GM19395 (cell line): ENCODE measurements around the gene NAXE.
"Not testable (repeated sequence)": the region's sequence is repeated elsewhere in the genome, so short reads cannot be mapped to it uniquely, and the experiment has no call there.

Source experiments
- ATAC-seq: cut with Tn5 transposase; IDR thresholded peaks from one replicate; pipeline ENCODE4 v1.9.1; 2021; ENCODE audit warnings: mild to moderate bottlenecking, moderate library complexity; ENCODE audit not compliant: unreplicated experiment

The NAXE gene

DNA sequence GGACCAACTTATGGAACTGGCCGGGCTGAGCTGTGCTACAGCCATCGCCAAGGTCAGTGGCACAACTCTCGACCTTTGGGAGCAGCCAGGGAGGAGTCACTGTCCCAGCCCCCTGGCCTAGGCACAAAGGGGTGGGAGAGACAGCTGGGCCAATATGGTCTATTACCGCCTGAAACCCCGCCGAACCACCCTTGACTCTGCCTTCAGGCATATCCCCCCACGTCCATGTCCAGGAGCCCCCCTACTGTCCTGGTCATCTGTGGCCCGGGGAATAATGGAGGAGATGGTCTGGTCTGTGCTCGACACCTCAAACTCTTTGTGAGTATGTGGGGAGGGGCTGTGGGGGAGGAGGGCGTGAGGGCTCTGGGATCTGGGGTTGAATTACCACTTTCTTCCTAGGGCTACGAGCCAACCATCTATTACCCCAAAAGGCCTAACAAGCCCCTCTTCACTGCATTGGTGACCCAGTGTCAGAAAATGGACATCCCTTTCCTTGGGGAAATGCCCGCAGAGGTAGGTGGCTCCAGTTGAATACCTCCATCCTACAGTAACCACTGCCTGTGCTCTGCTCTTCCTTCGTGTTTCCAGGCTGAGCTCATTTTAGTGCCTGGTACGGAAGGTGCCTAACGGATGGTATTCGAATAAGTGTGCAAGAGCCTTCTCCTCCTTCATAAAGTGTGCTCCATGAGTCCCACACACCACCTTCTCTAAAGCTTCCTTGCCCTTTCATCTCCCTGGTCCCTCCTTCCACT lies 758 bp downstream of the NAXE start:
- no peak for ATAC-seq

DNA sequence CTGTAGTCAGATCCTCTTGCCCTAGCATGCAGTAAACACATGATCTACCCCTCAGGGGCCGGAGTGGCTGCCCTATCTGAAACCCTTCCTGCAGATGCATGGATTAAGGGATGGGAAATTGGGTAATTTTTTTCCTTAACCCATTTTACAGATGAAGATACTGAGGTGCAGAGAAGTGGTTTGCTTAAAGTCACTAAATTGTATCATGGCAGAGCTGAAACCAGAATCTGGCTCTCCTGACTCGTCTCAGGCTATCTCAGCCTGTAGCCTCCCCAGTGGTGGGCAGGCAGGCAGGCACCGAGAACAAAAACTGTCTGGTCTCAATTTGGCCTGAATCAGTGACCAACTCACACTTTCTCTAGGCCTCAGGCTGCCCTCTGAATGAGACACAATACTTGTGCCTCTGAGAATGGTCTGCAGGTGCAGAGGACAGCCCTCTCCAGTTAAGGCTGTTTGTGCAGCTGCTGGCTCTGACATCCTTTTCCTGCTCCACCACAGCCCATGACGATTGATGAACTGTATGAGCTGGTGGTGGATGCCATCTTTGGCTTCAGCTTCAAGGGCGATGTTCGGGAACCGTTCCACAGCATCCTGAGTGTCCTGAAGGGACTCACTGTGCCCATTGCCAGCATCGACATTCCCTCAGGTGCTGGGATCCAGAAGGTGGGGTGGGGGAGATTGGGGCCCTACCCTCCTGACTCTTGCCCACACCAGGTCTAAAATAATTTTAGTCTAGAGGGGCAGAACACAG lies 1.5 kb downstream of the NAXE start:
- ATAC-seq = no peak

DNA sequence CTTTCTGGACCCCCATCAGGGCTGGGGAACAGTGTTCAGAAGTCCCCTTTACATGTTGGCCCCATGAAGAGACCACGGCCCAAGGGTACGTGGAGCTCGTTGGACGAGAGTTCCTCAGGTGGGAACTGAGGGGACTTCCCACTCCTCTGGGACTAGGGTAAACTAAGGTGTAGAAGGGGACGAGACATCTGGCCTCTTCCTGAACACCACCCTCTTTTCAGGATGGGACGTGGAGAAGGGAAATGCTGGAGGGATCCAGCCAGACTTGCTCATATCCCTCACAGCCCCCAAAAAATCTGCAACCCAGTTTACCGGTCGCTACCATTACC lies 2.0 kb downstream of the NAXE start:
- ATAC-seq = no peak

DNA sequence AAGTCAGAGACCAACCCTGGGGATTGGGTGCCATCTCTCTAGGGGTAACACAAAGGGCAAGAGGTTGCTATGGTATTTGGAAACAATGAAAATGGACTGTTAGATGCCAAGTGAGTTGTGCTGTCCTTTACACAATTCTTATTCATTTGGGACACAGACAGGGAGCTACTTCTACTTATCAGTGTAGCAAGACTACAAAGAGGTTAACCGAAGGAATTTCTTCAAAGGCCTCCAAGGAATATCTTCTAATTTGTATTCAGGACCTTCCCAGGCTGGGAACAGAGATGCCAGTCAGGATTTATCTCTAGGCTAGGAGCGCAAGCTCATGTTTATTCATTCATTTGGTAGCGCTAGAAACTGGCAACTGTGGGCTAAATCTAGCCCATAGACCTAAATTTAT lies 2.6 kb downstream of the NAXE start:
- no peak for ATAC-seq

DNA sequence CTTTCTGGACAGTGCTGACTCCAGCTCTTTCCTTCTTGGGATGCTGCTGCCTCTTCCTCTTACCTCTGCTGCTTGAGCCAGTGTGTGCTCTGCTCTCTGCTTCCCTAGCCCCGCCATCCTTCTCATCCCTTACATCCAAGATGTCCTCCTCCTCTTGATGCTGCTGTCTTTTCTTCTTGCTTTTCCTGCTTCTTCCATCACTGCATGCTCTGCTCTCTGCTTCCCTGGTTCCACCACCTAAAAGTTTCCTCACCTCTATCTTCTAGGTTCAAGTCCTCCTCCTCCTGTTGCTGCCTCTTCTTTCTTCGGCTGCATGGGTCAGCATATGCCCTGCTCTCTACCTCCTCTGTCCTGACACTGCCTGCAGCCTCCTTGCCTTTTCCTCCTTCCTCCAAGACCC lies 3.4 kb downstream of the NAXE start:
- no peak for ATAC-seq

DNA sequence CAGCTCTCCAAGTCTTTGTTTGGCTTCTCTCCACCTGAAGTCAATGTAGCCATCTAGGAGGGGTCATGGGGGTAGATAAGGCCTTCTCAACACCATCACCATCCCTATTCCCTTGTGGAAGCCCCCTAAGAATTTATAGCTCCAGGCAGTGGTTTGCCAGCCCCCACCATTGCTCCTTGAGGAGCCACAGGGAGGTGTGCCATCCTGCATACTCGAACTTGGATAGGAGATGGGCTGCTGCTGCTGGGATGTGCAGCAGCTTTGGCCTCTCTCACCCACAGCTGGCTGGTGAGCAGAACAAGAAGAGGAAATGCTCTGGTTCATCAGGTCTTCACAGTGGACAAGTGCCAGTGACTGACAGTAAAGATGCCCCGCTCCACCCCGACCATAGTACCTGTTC lies 4.8 kb downstream of the NAXE start:
- no peak for ATAC-seq

DNA sequence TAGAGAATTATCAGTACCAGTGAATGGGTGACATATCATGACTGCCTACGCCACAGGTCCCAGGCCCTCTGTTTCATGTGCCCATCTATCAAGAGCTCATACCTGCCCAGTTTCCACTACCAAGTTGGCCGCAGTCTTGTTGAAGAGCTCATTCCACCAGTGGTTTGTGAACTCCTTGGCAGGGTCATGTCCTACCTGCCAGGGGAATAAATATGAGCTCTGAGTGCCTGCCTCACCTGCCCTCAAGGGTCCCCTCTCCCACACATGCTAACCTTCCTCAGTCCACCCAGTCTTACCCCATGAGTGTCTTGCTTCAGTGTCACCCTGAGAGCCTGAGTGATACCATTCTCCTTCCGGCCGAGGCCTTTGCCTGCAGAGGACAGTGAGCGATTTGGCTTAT lies 6.5 kb downstream of the NAXE start:
- ATAC-seq = no peak

DNA sequence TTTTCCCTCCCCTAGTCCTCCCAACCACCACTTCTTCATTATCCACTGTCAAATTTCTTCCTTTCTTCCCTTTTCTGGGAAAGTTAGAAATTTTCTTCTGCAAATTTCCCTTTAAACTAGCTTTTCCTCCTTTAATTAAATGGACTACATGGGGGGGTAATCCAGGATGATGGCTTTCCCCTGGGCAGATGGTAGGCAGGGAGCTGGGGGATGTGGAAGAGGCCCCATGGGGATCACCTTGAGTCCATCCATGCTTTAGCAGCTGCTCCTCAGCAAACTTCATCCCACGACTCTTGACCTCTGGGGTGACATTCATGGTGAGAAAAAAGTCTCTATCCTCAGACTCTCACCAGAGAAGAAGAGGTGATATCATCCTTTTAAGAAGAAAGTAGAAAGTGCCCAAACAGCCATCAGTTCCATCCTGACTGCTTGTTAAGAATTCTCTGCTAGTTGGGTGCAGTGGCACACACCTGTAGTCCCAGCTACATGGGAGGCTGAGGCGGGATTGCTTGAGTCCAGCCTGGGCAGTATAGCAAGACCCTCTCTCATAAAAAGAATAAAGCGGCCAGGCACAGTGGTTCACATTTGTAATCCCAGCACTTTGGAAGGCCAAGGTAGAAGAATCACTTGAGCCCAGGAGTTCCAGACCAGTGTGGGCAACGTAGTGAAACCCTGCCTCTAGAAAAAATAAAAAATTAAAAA lies 7.3 kb downstream of the NAXE start:
- ATAC-seq = no peak

DNA sequence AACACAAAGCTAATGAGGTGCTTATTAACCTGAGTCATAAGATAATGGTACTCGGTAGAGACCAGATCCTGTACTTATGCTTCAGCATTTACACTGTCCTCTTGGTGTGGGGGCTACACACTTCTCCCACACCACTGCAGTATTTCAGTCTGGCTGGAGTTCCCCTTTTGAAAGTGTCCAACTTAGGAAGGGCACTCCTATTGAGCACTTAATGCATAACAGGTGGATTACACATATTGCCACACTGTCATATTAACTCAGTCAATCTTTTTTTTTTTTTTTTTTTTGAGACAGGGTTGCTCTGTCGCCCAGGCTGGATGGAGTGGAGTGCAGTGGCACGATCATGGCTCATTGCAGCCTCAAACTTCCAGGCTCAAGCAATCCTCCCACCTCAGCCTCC lies 8.2 kb downstream of the NAXE start:
- ATAC-seq = no peak

DNA sequence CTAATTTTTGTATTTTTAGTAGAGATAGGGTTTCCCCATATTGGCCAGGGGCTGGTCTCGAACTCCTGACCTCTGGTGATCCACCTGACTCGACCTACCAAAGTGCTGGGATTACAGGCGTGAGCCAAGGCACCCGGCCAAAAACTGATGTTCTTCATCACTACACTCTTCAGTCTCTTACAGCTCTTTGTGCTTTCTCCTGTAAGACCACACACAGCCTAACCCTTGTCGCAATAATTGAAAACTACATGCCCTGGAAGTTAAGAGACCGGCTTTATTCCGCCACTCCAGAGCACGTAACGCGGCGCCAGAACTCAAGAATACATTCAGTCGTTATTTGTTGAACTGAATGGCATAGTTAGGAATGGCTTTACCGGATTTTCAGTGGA lies 9.2 kb downstream of the NAXE start:
- ATAC-seq = no peak

DNA sequence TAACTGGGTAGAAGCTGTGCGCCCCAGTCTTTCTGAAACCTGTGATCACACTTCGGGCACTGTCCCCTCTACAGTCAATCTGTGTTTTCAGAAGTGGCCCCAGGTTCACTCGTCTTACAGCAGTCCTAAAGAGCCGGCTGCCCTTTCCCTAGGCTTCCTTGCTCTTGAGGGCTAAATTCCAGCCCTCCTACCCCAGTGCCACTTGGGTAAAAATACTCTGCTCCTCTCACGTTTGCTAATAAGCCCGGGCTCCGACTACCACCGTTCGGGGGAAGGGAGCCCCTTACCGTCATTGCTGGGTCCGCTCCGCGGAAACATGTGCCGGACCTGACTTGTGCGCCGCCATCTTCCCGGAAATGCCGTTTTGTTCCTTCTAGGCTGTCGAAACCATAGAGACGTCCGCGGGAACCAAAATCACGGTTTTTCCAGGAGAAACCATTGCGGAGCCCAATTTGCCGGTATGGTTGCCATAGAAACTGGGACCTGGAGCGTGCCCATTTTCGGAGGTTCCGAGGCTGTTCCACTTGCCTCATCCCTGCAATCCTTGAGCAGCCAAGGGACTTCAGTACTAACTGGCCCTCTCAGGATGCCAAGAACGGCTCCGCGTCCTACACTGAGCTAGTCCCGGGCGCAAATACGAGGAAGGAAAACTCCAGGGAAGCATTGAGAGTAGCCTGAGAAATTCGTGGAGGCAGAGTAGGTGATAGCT lies 9.7 kb downstream of the NAXE start, which contains the start of gene GPATCH4:
Gene GPATCH4 (minus strand): TSS at position 358 of the 709 bp plus-strand sequence.
- ATAC-seq = peak; percentile 66

DNA sequence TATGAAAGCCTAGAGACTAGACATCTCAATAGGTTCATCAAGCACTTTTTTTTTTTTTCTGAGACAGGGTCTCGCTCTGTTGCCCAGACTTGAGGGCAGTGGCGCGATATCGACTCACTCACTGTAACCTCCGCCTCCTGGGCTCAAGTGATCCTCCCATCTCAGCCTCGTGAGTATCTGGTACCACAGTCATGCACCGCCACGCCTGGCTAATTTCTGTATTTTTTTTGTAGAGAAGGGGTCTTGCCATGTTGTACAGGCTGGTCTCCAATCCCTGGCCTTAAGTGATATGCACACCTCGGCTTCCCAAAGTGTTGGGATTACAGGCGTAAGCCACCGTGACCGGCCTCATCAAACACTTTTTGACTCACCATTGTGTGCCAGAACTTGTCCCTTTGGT lies 10.3 kb downstream of the NAXE start:
- ATAC-seq = peak; percentile 21

DNA sequence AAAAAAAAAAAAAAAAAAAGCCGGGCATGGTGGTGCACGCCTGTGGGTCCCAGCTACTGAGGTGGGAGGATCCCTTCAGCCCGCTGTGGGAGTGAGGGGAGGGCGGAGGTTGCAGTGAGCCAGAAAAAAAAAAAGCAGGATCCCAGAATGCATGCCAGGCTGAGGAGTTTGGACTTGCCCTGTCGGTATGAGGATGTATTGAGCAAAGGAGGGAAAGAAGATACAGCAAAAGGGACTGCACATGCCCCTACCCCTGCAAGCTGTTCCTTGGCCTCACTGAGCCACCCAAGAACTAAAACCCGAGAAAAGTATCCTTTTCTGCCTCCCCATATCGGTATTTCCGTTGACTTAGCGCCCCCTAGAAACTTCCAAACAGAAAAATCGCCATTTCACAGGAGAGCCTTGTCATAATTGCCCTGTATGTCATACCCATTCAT lies 11.0 kb downstream of the NAXE start:
- ATAC-seq = no peak

DNA sequence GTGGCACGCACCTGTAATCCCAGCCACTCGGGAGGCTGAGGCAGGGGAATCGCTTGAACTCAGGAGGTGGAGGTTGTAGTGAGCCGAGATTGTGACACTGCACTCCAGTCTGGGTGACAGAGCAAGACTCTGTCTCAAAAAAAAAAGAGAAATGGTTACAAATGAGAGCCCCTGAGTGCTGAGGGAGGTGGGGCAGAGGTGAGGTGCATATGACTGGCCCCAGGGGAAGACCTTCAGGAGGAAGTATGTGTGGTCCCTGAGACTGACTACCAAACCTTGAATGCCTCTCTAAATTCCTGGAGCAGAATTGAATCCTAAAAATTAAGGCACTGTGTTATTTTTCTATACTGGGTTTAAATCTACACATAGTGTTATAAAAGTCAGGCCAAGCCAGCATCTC lies 15.8 kb downstream of the NAXE start:
- not testable (repeated sequence) for ATAC-seq

DNA sequence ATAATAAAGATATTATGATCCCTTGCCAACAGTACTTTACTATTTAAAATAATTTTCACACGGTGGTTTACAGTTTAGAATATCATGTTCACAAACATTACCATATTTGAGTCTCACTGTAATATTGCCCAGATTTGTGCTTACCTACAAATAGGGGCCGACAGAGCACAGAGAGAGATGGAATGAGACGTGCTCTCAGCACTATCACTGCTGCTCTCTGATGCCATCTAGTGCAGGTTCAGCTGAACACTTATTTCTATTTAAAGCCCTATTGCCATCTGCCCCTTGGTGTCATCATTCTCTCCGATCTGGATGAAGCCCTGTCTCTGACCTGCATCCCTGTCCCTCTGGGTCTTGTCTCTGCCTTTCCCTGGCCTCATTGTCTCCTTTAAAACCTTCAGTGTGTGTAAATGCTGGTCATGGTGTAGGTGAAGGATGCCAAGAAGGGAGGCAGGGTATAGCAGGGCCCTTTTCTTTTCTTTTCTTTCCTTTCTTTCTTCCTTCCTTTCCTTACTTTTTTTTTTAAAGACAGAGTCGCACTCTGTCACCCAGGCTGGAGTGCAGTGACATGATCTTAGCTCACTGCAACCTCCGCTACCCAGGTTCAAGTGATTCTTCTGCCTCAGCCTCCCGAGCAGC lies 16.6 kb downstream of the NAXE start:
- no peak for ATAC-seq

DNA sequence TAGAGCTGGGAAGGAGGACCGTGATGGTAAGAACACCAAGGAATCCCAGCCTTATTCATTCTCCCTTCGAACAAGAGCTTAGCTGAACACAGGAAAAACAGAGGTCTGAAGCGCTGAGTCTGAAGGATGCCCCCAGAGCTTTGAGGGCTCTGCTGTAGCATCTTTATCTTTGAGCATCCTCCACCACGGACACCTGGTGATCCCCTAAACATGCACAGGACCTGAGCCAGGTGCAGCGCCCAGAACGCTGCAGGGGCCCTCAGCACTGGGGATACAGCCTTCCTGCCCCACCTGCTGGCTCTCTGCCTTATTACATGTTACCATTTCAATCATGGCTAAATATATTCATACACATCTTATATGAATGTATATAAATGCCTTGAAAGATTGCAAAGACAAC lies 17.4 kb downstream of the NAXE start:
- no peak for ATAC-seq

DNA sequence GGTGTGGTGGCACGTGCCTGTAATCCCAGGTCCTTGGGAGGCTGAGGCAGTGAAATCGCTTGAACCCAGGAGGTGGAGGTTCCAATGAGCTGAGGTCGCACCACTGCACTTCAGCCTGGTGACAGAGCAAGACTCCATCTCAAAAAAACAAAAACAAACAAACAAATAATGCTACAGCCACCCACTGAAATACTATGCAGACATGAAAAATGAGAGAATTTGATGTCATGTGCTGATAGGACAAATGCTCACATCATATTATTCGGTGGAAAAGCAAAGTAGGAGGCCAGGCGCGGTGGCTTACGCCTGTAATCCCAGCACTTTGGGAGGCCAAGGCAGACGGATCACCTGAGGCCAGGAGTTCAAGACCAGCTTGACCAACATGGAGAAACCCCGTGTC lies 18.5 kb downstream of the NAXE start:
- ATAC-seq = not testable (repeated sequence)

DNA sequence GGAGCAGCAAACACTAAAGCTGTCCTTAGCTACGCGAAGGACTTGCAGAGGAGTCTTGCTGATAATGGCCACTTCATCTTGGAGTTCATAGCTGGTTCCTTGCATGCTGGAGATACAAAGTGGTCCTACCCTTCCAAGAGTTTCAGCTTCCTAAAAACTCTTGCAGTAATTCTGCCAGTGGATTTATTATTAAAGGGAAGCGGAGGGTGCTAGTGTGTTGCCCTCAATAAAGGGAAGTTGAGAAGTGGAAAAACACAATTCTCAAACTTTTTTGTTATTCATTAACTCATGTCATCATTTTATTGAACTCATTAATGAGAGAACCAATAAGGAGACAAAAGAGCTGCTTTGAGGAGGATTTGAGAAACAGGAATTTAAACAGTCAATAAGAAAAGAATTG lies 21.1 kb downstream of the NAXE start:
- no peak for ATAC-seq

DNA sequence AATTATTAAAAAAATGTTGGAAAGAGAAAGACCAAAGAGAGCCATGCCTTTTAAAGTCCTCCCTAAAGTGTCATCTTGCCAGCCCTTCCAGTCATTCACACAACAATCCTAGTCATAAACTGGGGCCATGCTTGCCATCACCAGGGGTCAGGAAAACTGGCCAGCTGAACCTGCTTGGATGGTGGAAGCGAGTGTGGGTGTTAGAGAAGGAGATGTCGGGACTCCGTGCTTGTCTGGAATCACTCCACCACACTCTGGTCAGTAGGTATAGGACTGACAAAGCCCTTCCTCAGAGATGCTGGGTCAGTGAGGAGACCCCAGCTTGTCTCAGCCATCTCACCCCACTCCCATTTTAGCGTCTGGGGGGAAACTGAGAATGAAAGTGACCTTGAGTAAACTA lies 24.4 kb downstream of the NAXE start:
- ATAC-seq = no peak

DNA sequence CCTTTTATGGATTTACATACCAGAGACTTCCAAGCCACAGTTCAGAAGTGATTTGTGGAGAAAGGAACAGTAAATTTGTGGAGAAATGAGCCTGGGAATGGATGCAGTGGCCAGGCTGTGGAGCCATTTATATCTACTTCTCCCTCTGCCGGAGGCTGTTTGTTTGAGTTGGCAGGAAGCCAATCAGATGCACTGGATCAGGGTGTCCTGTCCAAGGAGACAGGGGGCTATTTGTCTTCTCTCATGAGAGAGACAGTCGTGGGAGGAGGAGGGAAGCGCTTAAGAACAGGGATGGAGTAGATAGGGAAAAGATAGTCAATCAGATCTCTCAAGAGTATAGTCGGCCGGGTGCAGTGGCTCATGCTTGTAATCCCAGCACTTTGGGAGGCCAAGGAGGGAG lies 24.9 kb downstream of the NAXE start:
- no peak for ATAC-seq
